ENCODE data around the gene SYNPR.

SYNPR gene

DNA sequence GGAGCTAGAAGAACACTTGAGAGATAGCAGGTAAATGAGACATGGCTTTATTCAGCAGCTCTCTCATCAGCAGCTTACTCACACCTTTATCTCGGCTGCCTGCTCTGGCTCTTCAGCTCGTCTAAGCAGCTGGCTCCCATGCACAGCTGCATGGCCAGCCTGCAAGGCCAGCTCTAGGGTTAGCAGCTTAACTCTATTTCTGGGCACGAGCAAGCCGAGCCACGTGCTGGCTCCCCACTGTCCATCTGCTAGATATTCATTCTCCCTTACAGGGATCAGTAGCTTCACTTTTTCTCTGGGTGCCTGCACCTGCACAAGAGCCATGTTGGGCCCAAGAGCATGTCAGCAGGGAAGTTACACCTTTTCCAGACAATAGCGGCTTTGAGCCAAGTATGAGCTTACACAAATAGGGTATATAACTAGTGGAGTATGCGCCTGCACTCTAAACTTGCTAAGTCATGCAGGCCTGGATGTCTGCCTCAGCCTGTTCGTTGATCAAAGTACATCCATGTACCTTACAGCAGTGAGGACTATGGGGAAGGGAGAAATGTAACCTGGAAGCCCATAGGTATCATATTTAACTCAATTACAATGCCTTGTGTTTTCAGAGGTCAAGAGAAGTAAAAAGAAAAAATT, 199.5 kb downstream of the SYNPR start:
- TF ChIP-seq EZH2phosphoT487 (IDR thresholded peaks at IDR 0.05; ENCODE audit: low read length), result no peak
- TF ChIP-seq CTCF (IDR thresholded peaks at IDR 0.05; ENCODE audit: low read length), result no peak
- no peak for TF ChIP-seq EZH2 (optimal IDR thresholded peaks at IDR 0.05; ENCODE audit: low read depth, low read length)
- no peaks in the 10 kb centered on the region for H3K4me1 ChIP-seq (ENCODE audit: low read length)
- DNase-seq, result no peak
- no peak overlapping the region for H3K4me3 ChIP-seq (ENCODE audit: low read length)
- no peaks in the 10 kb centered on the region for H3K36me3 ChIP-seq (replicated peaks; ENCODE audit: insufficient read depth, low read length)
- no peak overlapping the region for H3K27ac ChIP-seq (ENCODE audit: low read length)
- H3K9ac ChIP-seq (ENCODE audit: low read length), result no peak overlapping the region
- H3K4me2 ChIP-seq (ENCODE audit: low read depth, low read length), result no peak overlapping the region
- H4K20me1 ChIP-seq (ENCODE audit: insufficient read depth, low read length), result no peaks in the 10 kb centered on the region
- H3K9me2 ChIP-seq (replicated peaks; ENCODE audit: insufficient read depth, low read length), result no peaks in the 10 kb centered on the region
- H3K79me2 ChIP-seq (ENCODE audit: low read length), result no peaks in the 10 kb centered on the region
- H3F3A ChIP-seq (ENCODE audit: insufficient read depth, low read length), result no peaks in the 10 kb centered on the region
- no peak overlapping the region for H2AFZ ChIP-seq (ENCODE audit: low read length)
- H3K9me3 ChIP-seq (replicated peaks; ENCODE audit: insufficient read depth, low read length), result no peaks in the 10 kb centered on the region
- no peaks in the 10 kb centered on the region for H3K27me3 ChIP-seq (replicated peaks; ENCODE audit: insufficient read depth, low read length)

GRCh38 chr3:63478990-63479660, 201.0 kb downstream of the SYNPR start:
- no peaks in the 10 kb centered on the region for H3F3A ChIP-seq (ENCODE audit: insufficient read depth, low read length)
- no peaks in the 10 kb centered on the region for H3K79me2 ChIP-seq (ENCODE audit: low read length)
- H3K4me2 ChIP-seq (ENCODE audit: low read depth, low read length), result no peak overlapping the region
- DNase-seq, result no peak
- H3K9ac ChIP-seq (ENCODE audit: low read length), result no peak overlapping the region
- H3K27me3 ChIP-seq (replicated peaks; ENCODE audit: insufficient read depth, low read length), result no peaks in the 10 kb centered on the region
- no peak overlapping the region for H3K4me3 ChIP-seq (ENCODE audit: low read length)
- no peaks in the 10 kb centered on the region for H3K36me3 ChIP-seq (replicated peaks; ENCODE audit: insufficient read depth, low read length)
- H3K9me3 ChIP-seq (replicated peaks; ENCODE audit: insufficient read depth, low read length), result no peaks in the 10 kb centered on the region
- H2AFZ ChIP-seq (ENCODE audit: low read length), result no peak overlapping the region
- no peak for TF ChIP-seq CTCF (IDR thresholded peaks at IDR 0.05; ENCODE audit: low read length)
- no peak for TF ChIP-seq EZH2 (optimal IDR thresholded peaks at IDR 0.05; ENCODE audit: low read depth, low read length)
- TF ChIP-seq EZH2phosphoT487 (IDR thresholded peaks at IDR 0.05; ENCODE audit: low read length), result no peak
- H3K9me2 ChIP-seq (replicated peaks; ENCODE audit: insufficient read depth, low read length), result no peaks in the 10 kb centered on the region
- no peaks in the 10 kb centered on the region for H3K4me1 ChIP-seq (ENCODE audit: low read length)
- H4K20me1 ChIP-seq (ENCODE audit: insufficient read depth, low read length), result no peaks in the 10 kb centered on the region
- H3K27ac ChIP-seq (ENCODE audit: low read length), result no peak overlapping the region

GRCh38 chr3:63479661-63480035, 201.5 kb downstream of the SYNPR start:
- H3K79me2 ChIP-seq (ENCODE audit: low read length), result no peaks in the 10 kb centered on the region
- H4K20me1 ChIP-seq (ENCODE audit: insufficient read depth, low read length), result no peaks in the 10 kb centered on the region
- no peak for DNase-seq
- H2AFZ ChIP-seq (ENCODE audit: low read length), result no peak overlapping the region
- H3K4me3 ChIP-seq (ENCODE audit: low read length), result no peak overlapping the region
- no peaks in the 10 kb centered on the region for H3K4me1 ChIP-seq (ENCODE audit: low read length)
- TF ChIP-seq CTCF (IDR thresholded peaks at IDR 0.05; ENCODE audit: low read length), result no peak
- TF ChIP-seq EZH2 (optimal IDR thresholded peaks at IDR 0.05; ENCODE audit: low read depth, low read length), result no peak
- TF ChIP-seq EZH2phosphoT487 (IDR thresholded peaks at IDR 0.05; ENCODE audit: low read length), result no peak
- no peak overlapping the region for H3K9ac ChIP-seq (ENCODE audit: low read length)
- no peaks in the 10 kb centered on the region for H3K9me3 ChIP-seq (replicated peaks; ENCODE audit: insufficient read depth, low read length)
- no peak overlapping the region for H3K27ac ChIP-seq (ENCODE audit: low read length)
- H3K36me3 ChIP-seq (replicated peaks; ENCODE audit: insufficient read depth, low read length), result no peaks in the 10 kb centered on the region
- H3K27me3 ChIP-seq (replicated peaks; ENCODE audit: insufficient read depth, low read length), result no peaks in the 10 kb centered on the region
- no peaks in the 10 kb centered on the region for H3F3A ChIP-seq (ENCODE audit: insufficient read depth, low read length)
- H3K9me2 ChIP-seq (replicated peaks; ENCODE audit: insufficient read depth, low read length), result no peaks in the 10 kb centered on the region
- no peak overlapping the region for H3K4me2 ChIP-seq (ENCODE audit: low read depth, low read length)

Measured in MM.1S (cell line).